ENCODE measurements around the gene LINC00237.

LINC00237 gene

GRCh38 chr20:21110811-21111210 is 4.7 kb upstream of the LINC00237 start:
- TF ChIP-seq EZH2phosphoT487 (conservative IDR thresholded peaks at IDR 0.05; ENCODE audit: low read length) = no peak
- TF ChIP-seq CTCF (IDR thresholded peaks at IDR 0.05; ENCODE audit: insufficient read depth, low read length, poor library complexity, severe bottlenecking) = no peak
- H3K27me3 ChIP-seq (ENCODE audit: low read length) = no peaks in the 10 kb centered on the region
- H2AFZ ChIP-seq (ENCODE audit: low read depth, low read length, severe bottlenecking) = no peak overlapping the region
- H3K9ac ChIP-seq (ENCODE audit: low read length) = no peak overlapping the region
- no peaks in the 10 kb centered on the region for H3K36me3 ChIP-seq (ENCODE audit: low read length)
- no peaks in the 10 kb centered on the region for H3K79me2 ChIP-seq (ENCODE audit: insufficient read depth, low read length)
- H3K9me2 ChIP-seq (replicated peaks; ENCODE audit: insufficient read depth, low read length) = no peaks in the 10 kb centered on the region
- H3K9me3 ChIP-seq (ENCODE audit: insufficient read depth, low read length) = no peaks in the 10 kb centered on the region
- no peak overlapping the region for H3K27ac ChIP-seq (ENCODE audit: low read depth, low read length)
- H3F3A ChIP-seq (ENCODE audit: insufficient read depth) = no peaks in the 10 kb centered on the region
- no peaks in the 10 kb centered on the region for H4K20me1 ChIP-seq (ENCODE audit: low read depth, low read length)
- no peak overlapping the region for H3K4me2 ChIP-seq (ENCODE audit: low read depth, low read length, poor library complexity, severe bottlenecking)
- H3K4me3 ChIP-seq (ENCODE audit: insufficient read depth, low read length, poor library complexity, severe bottlenecking) = no peak overlapping the region

GRCh38 chr20:21109144-21109543 is 3.0 kb upstream of the LINC00237 start:
- Histone ChIP-seq H3K27me3 (ENCODE audit: low read length) (no peaks in the 10 kb centered on the region), H3K4me3 (ENCODE audit: insufficient read depth, low read length, poor library complexity, severe bottlenecking) (no peak overlapping the region)

GRCh38 chr20:21105429-21106170 is 558 bp downstream of the LINC00237 start:
- Histone ChIP-seq H3K9me2 (replicated peaks; ENCODE audit: insufficient read depth, low read length) (no peaks in the 10 kb centered on the region), H3K9me3 (ENCODE audit: insufficient read depth, low read length) (no peaks in the 10 kb centered on the region), H2AFZ (ENCODE audit: low read depth, low read length, severe bottlenecking) (no peak overlapping the region), H3K36me3 (ENCODE audit: low read length) (no peaks in the 10 kb centered on the region), H4K20me1 (ENCODE audit: low read depth, low read length) (no peaks in the 10 kb centered on the region), H3K4me2 (ENCODE audit: low read depth, low read length, poor library complexity, severe bottlenecking) (no peak overlapping the region), H3F3A (ENCODE audit: insufficient read depth) (no peaks in the 10 kb centered on the region), H3K9ac (ENCODE audit: low read length) (no peak overlapping the region), H3K27me3 (ENCODE audit: low read length) (no peaks in the 10 kb centered on the region), H3K79me2 (ENCODE audit: insufficient read depth, low read length) (no peaks in the 10 kb centered on the region), H3K4me3 (ENCODE audit: insufficient read depth, low read length, poor library complexity, severe bottlenecking) (no peak overlapping the region), H3K27ac (ENCODE audit: low read depth, low read length) (no peak overlapping the region)
- TF ChIP-seq CTCF (IDR thresholded peaks at IDR 0.05; ENCODE audit: insufficient read depth, low read length, poor library complexity, severe bottlenecking) (no peak), EZH2phosphoT487 (conservative IDR thresholded peaks at IDR 0.05; ENCODE audit: low read length) (no peak)

More at GRCh38 chr20:21109144-21109543, 3.0 kb upstream of the LINC00237 start:
- Histone ChIP-seq H4K20me1 (ENCODE audit: low read depth, low read length) (no peaks in the 10 kb centered on the region), H3K9me3 (ENCODE audit: insufficient read depth, low read length) (no peaks in the 10 kb centered on the region), H3F3A (ENCODE audit: insufficient read depth) (no peaks in the 10 kb centered on the region), H3K9ac (ENCODE audit: low read length) (no peak overlapping the region), H2AFZ (ENCODE audit: low read depth, low read length, severe bottlenecking) (no peak overlapping the region), H3K27ac (ENCODE audit: low read depth, low read length) (no peak overlapping the region), H3K79me2 (ENCODE audit: insufficient read depth, low read length) (no peaks in the 10 kb centered on the region), H3K36me3 (ENCODE audit: low read length) (no peaks in the 10 kb centered on the region), H3K4me2 (ENCODE audit: low read depth, low read length, poor library complexity, severe bottlenecking) (no peak overlapping the region), H3K9me2 (replicated peaks; ENCODE audit: insufficient read depth, low read length) (no peaks in the 10 kb centered on the region)
- TF ChIP-seq CTCF (IDR thresholded peaks at IDR 0.05; ENCODE audit: insufficient read depth, low read length, poor library complexity, severe bottlenecking) (no peak), EZH2phosphoT487 (conservative IDR thresholded peaks at IDR 0.05; ENCODE audit: low read length) (no peak)
